ENCODE results near the gene RPIA.

The RPIA gene

GRCh38 chr2:88666576-88666975, 24.9 kb upstream of the RPIA start:
- Histone ChIP-seq H3K9ac (ENCODE audit: low read depth, low read length) (no peak overlapping the region), H3K4me1 (ENCODE audit: insufficient read depth, low read length) (no peaks in the 10 kb centered on the region), H3K36me3 (ENCODE audit: insufficient read depth, low read depth, low read length) (no peaks in the 10 kb centered on the region), H3K27me3 (ENCODE audit: insufficient read depth, low read length) (no peaks in the 10 kb centered on the region), H3K4me3 (ENCODE audit: low read length) (no peak overlapping the region), H3K9me3 (ENCODE audit: insufficient read depth, low read depth, low read length) (no peaks in the 10 kb centered on the region), H3K27ac (ENCODE audit: low read length) (no peak overlapping the region)

GRCh38 chr2:88667219-88667618, 24.3 kb upstream of the RPIA start:
- H3K4me3 ChIP-seq (ENCODE audit: low read length) = no peak overlapping the region
- no peaks in the 10 kb centered on the region for H3K27me3 ChIP-seq (ENCODE audit: insufficient read depth, low read length)
- H3K9me3 ChIP-seq (ENCODE audit: insufficient read depth, low read depth, low read length) = no peaks in the 10 kb centered on the region
- no peaks in the 10 kb centered on the region for H3K36me3 ChIP-seq (ENCODE audit: insufficient read depth, low read depth, low read length)
- no peak overlapping the region for H3K27ac ChIP-seq (ENCODE audit: low read length)
- no peak overlapping the region for H3K9ac ChIP-seq (ENCODE audit: low read depth, low read length)
- no peaks in the 10 kb centered on the region for H3K4me1 ChIP-seq (ENCODE audit: insufficient read depth, low read length)

- H3K27me3 ChIP-seq (ENCODE audit: insufficient read depth, low read length) = no peaks in the 10 kb centered on the region
- no peak overlapping the region for H3K27ac ChIP-seq (ENCODE audit: low read length)
- H3K36me3 ChIP-seq (ENCODE audit: insufficient read depth, low read depth, low read length) = no peaks in the 10 kb centered on the region
- H3K9me3 ChIP-seq (ENCODE audit: insufficient read depth, low read depth, low read length) = no peaks in the 10 kb centered on the region
- H3K9ac ChIP-seq (ENCODE audit: low read depth, low read length) = no peak overlapping the region
- H3K4me3 ChIP-seq (ENCODE audit: low read length) = no peak overlapping the region
- no peaks in the 10 kb centered on the region for H3K4me1 ChIP-seq (ENCODE audit: insufficient read depth, low read length)
Observed at GRCh38 chr2:88668862-88669261, 22.6 kb upstream of the RPIA start.

- Histone ChIP-seq H3K9me3 (ENCODE audit: insufficient read depth, low read depth, low read length) (no peaks in the 10 kb centered on the region), H3K4me3 (ENCODE audit: low read length) (no peak overlapping the region), H3K27me3 (ENCODE audit: insufficient read depth, low read length) (no peaks in the 10 kb centered on the region), H3K36me3 (ENCODE audit: insufficient read depth, low read depth, low read length) (no peaks in the 10 kb centered on the region), H3K9ac (ENCODE audit: low read depth, low read length) (no peak overlapping the region), H3K27ac (ENCODE audit: low read length) (no peak overlapping the region), H3K4me1 (ENCODE audit: insufficient read depth, low read length) (no peaks in the 10 kb centered on the region)
Observed at GRCh38 chr2:88669482-88670214, 21.8 kb upstream of the RPIA start.

- Histone ChIP-seq H3K27me3 (ENCODE audit: insufficient read depth, low read length) (no peaks in the 10 kb centered on the region), H3K27ac (ENCODE audit: low read length) (no peak overlapping the region), H3K4me1 (ENCODE audit: insufficient read depth, low read length) (no peaks in the 10 kb centered on the region), H3K9ac (ENCODE audit: low read depth, low read length) (no peak overlapping the region), H3K9me3 (ENCODE audit: insufficient read depth, low read depth, low read length) (no peaks in the 10 kb centered on the region), H3K36me3 (ENCODE audit: insufficient read depth, low read depth, low read length) (no peaks in the 10 kb centered on the region), H3K4me3 (ENCODE audit: low read length) (no peak overlapping the region)
Observed at GRCh38 chr2:88671786-88672427, 19.6 kb upstream of the RPIA start.

GRCh38 chr2:88673363-88673762, 18.1 kb upstream of the RPIA start:
- H3K36me3 ChIP-seq (ENCODE audit: insufficient read depth, low read depth, low read length) = no peaks in the 10 kb centered on the region
- H3K27ac ChIP-seq (ENCODE audit: low read length) = no peak overlapping the region
- H3K4me1 ChIP-seq (ENCODE audit: insufficient read depth, low read length) = no peaks in the 10 kb centered on the region
- H3K4me3 ChIP-seq (ENCODE audit: low read length) = no peak overlapping the region
- H3K9ac ChIP-seq (ENCODE audit: low read depth, low read length) = no peak overlapping the region
- no peaks in the 10 kb centered on the region for H3K9me3 ChIP-seq (ENCODE audit: insufficient read depth, low read depth, low read length)
- no peaks in the 10 kb centered on the region for H3K27me3 ChIP-seq (ENCODE audit: insufficient read depth, low read length)

- no peaks in the 10 kb centered on the region for H3K4me1 ChIP-seq (ENCODE audit: insufficient read depth, low read length)
- no peaks in the 10 kb centered on the region for H3K36me3 ChIP-seq (ENCODE audit: insufficient read depth, low read depth, low read length)
- H3K27ac ChIP-seq (ENCODE audit: low read length) = no peak overlapping the region
- no peak overlapping the region for H3K4me3 ChIP-seq (ENCODE audit: low read length)
- H3K9me3 ChIP-seq (ENCODE audit: insufficient read depth, low read depth, low read length) = peaks cover 44% of the 10 kb centered on the region
- no peaks in the 10 kb centered on the region for H3K27me3 ChIP-seq (ENCODE audit: insufficient read depth, low read length)
- H3K9ac ChIP-seq (ENCODE audit: low read depth, low read length) = no peak overlapping the region
Observed at GRCh38 chr2:88680266-88680902, 11.1 kb upstream of the RPIA start.

GRCh38 chr2:88680916-88681315, 10.6 kb upstream of the RPIA start:
- Histone ChIP-seq H3K4me1 (ENCODE audit: insufficient read depth, low read length) (no peaks in the 10 kb centered on the region), H3K9me3 (ENCODE audit: insufficient read depth, low read depth, low read length) (peaks cover 49% of the 10 kb centered on the region), H3K27me3 (ENCODE audit: insufficient read depth, low read length) (no peaks in the 10 kb centered on the region), H3K9ac (ENCODE audit: low read depth, low read length) (no peak overlapping the region), H3K4me3 (ENCODE audit: low read length) (no peak overlapping the region), H3K36me3 (ENCODE audit: insufficient read depth, low read depth, low read length) (no peaks in the 10 kb centered on the region), H3K27ac (ENCODE audit: low read length) (no peak overlapping the region)

- no peaks in the 10 kb centered on the region for H3K4me1 ChIP-seq (ENCODE audit: insufficient read depth, low read length)
Observed at GRCh38 chr2:88683160-88684021, 8.1 kb upstream of the RPIA start.

GRCh38 chr2:88684519-88684918, 7.0 kb upstream of the RPIA start:
- peaks cover 66% of the 10 kb centered on the region for H3K9me3 ChIP-seq (ENCODE audit: insufficient read depth, low read depth, low read length)

More at GRCh38 chr2:88683160-88684021, 8.1 kb upstream of the RPIA start:
- Histone ChIP-seq H3K27me3 (ENCODE audit: insufficient read depth, low read length) (no peaks in the 10 kb centered on the region), H3K36me3 (ENCODE audit: insufficient read depth, low read depth, low read length) (no peaks in the 10 kb centered on the region), H3K4me3 (ENCODE audit: low read length) (no peak overlapping the region), H3K9ac (ENCODE audit: low read depth, low read length) (no peak overlapping the region), H3K9me3 (ENCODE audit: insufficient read depth, low read depth, low read length) (peaks cover 63% of the 10 kb centered on the region), H3K27ac (ENCODE audit: low read length) (no peak overlapping the region)

GRCh38 chr2:88686320-88686719, 5.2 kb upstream of the RPIA start:
- Histone ChIP-seq H3K4me1 (ENCODE audit: insufficient read depth, low read length) (no peaks in the 10 kb centered on the region), H3K9me3 (ENCODE audit: insufficient read depth, low read depth, low read length) (peaks cover 76% of the 10 kb centered on the region), H3K27ac (ENCODE audit: low read length) (no peak overlapping the region), H3K9ac (ENCODE audit: low read depth, low read length) (no peak overlapping the region), H3K27me3 (ENCODE audit: insufficient read depth, low read length) (no peaks in the 10 kb centered on the region), H3K36me3 (ENCODE audit: insufficient read depth, low read depth, low read length) (no peaks in the 10 kb centered on the region), H3K4me3 (ENCODE audit: low read length) (no peak overlapping the region)

More at GRCh38 chr2:88684519-88684918, 7.0 kb upstream of the RPIA start:
- Histone ChIP-seq H3K36me3 (ENCODE audit: insufficient read depth, low read depth, low read length) (no peaks in the 10 kb centered on the region), H3K27me3 (ENCODE audit: insufficient read depth, low read length) (no peaks in the 10 kb centered on the region), H3K4me3 (ENCODE audit: low read length) (no peak overlapping the region), H3K27ac (ENCODE audit: low read length) (no peak overlapping the region), H3K9ac (ENCODE audit: low read depth, low read length) (no peak overlapping the region), H3K4me1 (ENCODE audit: insufficient read depth, low read length) (no peaks in the 10 kb centered on the region)

Measured in iPS-20b (cell line).